ENCODE measurements around the gene KLHDC1. TPM values are rescaled to one million over a fixed set of nuclear protein-coding genes. Genes with fewer than 3 reads are reported as not detected.
"Not testable (repeated sequence)": the region's sequence is repeated elsewhere in the genome, so short reads cannot be mapped to it uniquely, and the experiment has no call there.

Gene KLHDC1
- polyA plus RNA-seq, 1 donor: 4.9 TPM

- H3K27ac ChIP-seq (ENCODE audit: low read length): peak overlapping the region; percentile 100
- H3K27me3 ChIP-seq (ENCODE audit: control insufficient read depth, insufficient read depth, low read length): no peaks in the 10 kb centered on the region
- H3K4me1 ChIP-seq (ENCODE audit: control insufficient read depth, insufficient read depth, low read length): peaks cover 15% of the 10 kb centered on the region
- no CpG with 5 or more reads among the region's 10 CpGs for WGBS (ENCODE audit: insufficient coverage, low lambda C conversion rate)
- H3K4me3 ChIP-seq (ENCODE audit: low read length): peak overlapping the region; percentile 65
- H3K9me3 ChIP-seq (ENCODE audit: control insufficient read depth, low read depth, low read length): peaks cover 2% of the 10 kb centered on the region
- peak; percentile 48 to 73 for DNase-seq
- H3K36me3 ChIP-seq (ENCODE audit: control insufficient read depth, insufficient read depth, low read length): no peaks in the 10 kb centered on the region
Observed at GRCh38 chr14:49766839-49767238, 73.9 kb downstream of the KLHDC1 start.

DNA sequence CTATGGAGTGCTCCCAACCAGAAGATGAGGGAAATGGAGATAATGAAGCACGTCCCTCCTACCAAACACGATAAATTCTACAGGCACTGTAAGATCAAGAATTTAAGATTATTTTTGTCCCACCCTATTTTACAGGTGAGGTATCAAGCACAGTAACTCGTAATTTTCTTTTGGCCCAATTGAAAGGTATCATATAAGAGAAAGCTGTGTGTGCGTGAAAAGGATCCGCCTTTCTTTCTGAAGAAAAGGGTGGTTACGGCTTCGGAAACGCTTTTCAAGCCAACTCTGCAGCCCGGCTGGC, 74.3 kb downstream of the KLHDC1 start:
- no CpG with 5 or more reads among the region's 9 CpGs for WGBS (ENCODE audit: insufficient coverage, low lambda C conversion rate)
- H3K4me3 ChIP-seq (ENCODE audit: low read length): peak overlapping the region; percentile 65
- DNase-seq: no peak

DNA sequence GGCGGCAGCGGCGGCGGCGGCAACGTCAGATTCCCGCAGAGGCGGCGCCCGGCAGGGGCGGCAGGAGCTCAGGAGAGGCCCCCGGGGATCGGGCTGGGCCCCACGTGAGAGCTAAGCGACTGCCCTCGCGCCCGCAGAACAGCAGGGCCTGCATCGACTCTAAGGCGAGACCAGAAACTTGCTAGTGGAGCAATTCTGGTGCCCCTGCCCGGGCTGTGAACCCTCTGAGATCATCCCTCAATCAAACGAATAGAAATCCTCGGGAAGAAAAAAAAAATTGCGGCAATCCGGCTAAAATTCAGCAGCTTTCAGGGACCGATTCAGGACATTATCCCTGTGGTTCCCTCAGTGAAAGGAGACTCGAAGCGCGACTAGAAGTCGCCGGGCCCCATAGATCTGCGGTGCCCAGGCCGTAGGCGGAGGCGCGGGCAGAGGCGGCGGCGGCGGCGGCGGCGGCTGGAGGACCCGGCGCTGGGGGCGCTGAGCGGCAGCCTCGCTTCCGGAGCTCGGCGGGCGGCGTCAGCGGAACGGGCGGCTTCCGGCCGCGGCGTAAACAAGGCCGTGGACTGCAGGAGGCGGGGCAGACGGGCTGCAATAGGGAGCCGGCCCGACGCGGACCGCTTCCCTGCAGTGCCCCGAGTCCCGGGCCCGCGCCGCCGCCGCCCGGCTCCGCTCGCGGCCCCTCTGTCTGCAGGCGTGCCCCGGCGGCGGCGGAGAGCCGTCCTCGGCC, 74.8 kb downstream of the KLHDC1 start, which contains the start of gene KLHDC2:
KLHDC2 (plus strand) TSS at position 583 of the 730 bp plus-strand sequence. CDS start 316 bp downstream, outside the sequence.
- peaks cover 15% of the 10 kb centered on the region for H3K4me1 ChIP-seq (ENCODE audit: control insufficient read depth, insufficient read depth, low read length)
- DNase-seq: peak; percentile 87 to 93
- peak within 1 kb of the TSS; percentile 99 for H3K4me3 ChIP-seq (ENCODE audit: low read length)
- WGBS (ENCODE audit: insufficient coverage, low lambda C conversion rate): no CpG with 5 or more reads among the region's 86 CpGs
- peak within 1 kb of the TSS; percentile 100 for H3K27ac ChIP-seq (ENCODE audit: low read length)
- H3K9me3 ChIP-seq (ENCODE audit: control insufficient read depth, low read depth, low read length): peaks cover 2% of the 10 kb centered on the region
- H3K36me3 ChIP-seq (ENCODE audit: control insufficient read depth, insufficient read depth, low read length): peaks cover 5% of the 10 kb centered on the region
- H3K27me3 ChIP-seq (ENCODE audit: control insufficient read depth, insufficient read depth, low read length): no peaks in the 10 kb centered on the region

More for the DNA sequence above, 74.3 kb downstream of the KLHDC1 start:
- Histone ChIP-seq H3K36me3 (ENCODE audit: control insufficient read depth, insufficient read depth, low read length) (no peaks in the 10 kb centered on the region), H3K27me3 (ENCODE audit: control insufficient read depth, insufficient read depth, low read length) (no peaks in the 10 kb centered on the region), H3K27ac (ENCODE audit: low read length) (peak overlapping the region; percentile 100), H3K4me1 (ENCODE audit: control insufficient read depth, insufficient read depth, low read length) (peaks cover 15% of the 10 kb centered on the region), H3K9me3 (ENCODE audit: control insufficient read depth, low read depth, low read length) (peaks cover 2% of the 10 kb centered on the region)

- H3K4me3 ChIP-seq (ENCODE audit: low read length): peak overlapping the region; percentile 99
- peak; percentile 91 to 94 for DNase-seq
- peaks cover 7% of the 10 kb centered on the region for H3K36me3 ChIP-seq (ENCODE audit: control insufficient read depth, insufficient read depth, low read length)
- H3K27me3 ChIP-seq (ENCODE audit: control insufficient read depth, insufficient read depth, low read length): no peaks in the 10 kb centered on the region
- WGBS (ENCODE audit: insufficient coverage, low lambda C conversion rate): no CpG with 5 or more reads among the region's 67 CpGs
- H3K27ac ChIP-seq (ENCODE audit: low read length): peak overlapping the region; percentile 99
- peaks cover 15% of the 10 kb centered on the region for H3K4me1 ChIP-seq (ENCODE audit: control insufficient read depth, insufficient read depth, low read length)
- H3K9me3 ChIP-seq (ENCODE audit: control insufficient read depth, low read depth, low read length): peaks cover 2% of the 10 kb centered on the region
Observed at GRCh38 chr14:49768301-49769121, 75.6 kb downstream of the KLHDC1 start.

- Histone ChIP-seq H3K4me1 (ENCODE audit: control insufficient read depth, insufficient read depth, low read length) (peaks cover 15% of the 10 kb centered on the region), H3K27ac (ENCODE audit: low read length) (peak overlapping the region; percentile 99), H3K4me3 (ENCODE audit: low read length) (peak overlapping the region; percentile 99), H3K27me3 (ENCODE audit: control insufficient read depth, insufficient read depth, low read length) (no peaks in the 10 kb centered on the region), H3K36me3 (ENCODE audit: control insufficient read depth, insufficient read depth, low read length) (peaks cover 14% of the 10 kb centered on the region), H3K9me3 (ENCODE audit: control insufficient read depth, low read depth, low read length) (peaks cover 2% of the 10 kb centered on the region)
- WGBS (ENCODE audit: insufficient coverage, low lambda C conversion rate): 10% methylated on average over 5 of the region's 6 CpGs
- no peak for DNase-seq
Observed at GRCh38 chr14:49769171-49769570, 76.3 kb downstream of the KLHDC1 start.

DNA sequence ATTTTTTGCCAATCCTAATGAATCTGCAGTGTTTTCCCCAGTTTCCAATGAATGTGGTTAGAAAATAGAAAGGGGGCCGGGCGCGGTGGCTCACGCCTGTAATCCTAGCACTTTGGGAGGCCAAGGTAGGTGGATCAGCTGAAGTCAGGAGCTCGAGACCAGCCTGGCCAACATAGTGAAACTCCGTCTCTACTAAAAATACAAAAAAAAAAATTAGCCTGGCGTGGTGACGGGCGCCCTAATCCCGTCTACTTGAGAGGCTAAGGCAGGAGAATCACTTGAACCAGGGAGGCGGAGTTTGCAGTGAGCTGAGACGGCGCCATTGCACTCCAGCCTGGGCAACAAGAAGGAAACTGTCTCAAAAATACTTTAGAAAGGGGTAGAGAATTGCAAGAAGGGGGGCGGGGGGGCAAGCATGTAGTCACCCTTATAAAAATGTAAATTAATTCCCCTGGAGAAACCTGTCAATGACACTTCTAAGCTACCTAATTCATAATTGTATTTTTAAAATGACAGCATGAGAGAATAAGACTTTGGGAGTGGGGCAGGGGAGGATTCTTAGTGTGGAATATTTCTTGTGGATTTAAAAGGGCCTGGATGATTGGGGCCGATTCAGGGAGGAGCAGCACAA, 76.8 kb downstream of the KLHDC1 start:
- Histone ChIP-seq H3K9me3 (ENCODE audit: control insufficient read depth, low read depth, low read length) (peaks cover 2% of the 10 kb centered on the region), H3K27me3 (ENCODE audit: control insufficient read depth, insufficient read depth, low read length) (no peaks in the 10 kb centered on the region), H3K4me1 (ENCODE audit: control insufficient read depth, insufficient read depth, low read length) (peaks cover 15% of the 10 kb centered on the region), H3K4me3 (ENCODE audit: low read length) (peak overlapping the region; percentile 99), H3K36me3 (ENCODE audit: control insufficient read depth, insufficient read depth, low read length) (peaks cover 19% of the 10 kb centered on the region), H3K27ac (ENCODE audit: low read length) (peak overlapping the region; percentile 99)
- no peak for DNase-seq
- 13% methylated on average over 3 of the region's 15 CpGs for WGBS (ENCODE audit: insufficient coverage, low lambda C conversion rate)

DNA sequence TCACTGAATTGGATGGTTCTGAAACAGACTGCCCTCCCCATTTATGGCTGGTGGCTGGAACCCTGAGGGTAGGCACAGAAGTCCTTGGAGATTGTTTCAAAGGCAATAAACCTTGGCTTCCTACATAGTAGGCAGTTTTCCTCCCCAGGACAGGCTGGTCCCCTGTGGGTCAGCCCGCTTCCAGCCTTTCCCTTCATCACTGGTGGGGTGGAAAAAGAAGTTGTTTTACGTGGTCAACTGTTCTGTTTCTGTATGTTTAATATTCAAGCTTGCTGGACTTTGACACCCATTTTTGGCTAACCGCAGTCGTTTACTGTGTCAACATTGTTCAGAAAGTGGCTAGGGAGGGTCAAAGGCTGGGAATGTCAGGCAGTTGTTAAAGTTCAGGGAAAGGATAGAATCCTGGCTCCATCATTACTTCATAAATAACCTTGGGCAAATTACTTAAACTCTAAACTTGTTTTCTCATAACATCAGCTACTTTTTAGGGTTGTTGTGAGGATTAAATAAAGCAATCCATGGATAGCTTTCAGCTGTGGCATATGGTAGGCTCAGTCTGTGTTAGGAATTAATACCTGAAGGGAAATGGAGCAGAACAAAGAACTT, 77.4 kb downstream of the KLHDC1 start:
- no peaks in the 10 kb centered on the region for H3K27me3 ChIP-seq (ENCODE audit: control insufficient read depth, insufficient read depth, low read length)
- H3K4me3 ChIP-seq (ENCODE audit: low read length): peak overlapping the region; percentile 99
- peaks cover 2% of the 10 kb centered on the region for H3K9me3 ChIP-seq (ENCODE audit: control insufficient read depth, low read depth, low read length)
- DNase-seq: peak; percentile 84 to 95
- H3K4me1 ChIP-seq (ENCODE audit: control insufficient read depth, insufficient read depth, low read length): peaks cover 15% of the 10 kb centered on the region
- peaks cover 24% of the 10 kb centered on the region for H3K36me3 ChIP-seq (ENCODE audit: control insufficient read depth, insufficient read depth, low read length)
- H3K27ac ChIP-seq (ENCODE audit: low read length): peak overlapping the region; percentile 99
- no CpG with 5 or more reads among the region's 4 CpGs for WGBS (ENCODE audit: insufficient coverage, low lambda C conversion rate)

DNA sequence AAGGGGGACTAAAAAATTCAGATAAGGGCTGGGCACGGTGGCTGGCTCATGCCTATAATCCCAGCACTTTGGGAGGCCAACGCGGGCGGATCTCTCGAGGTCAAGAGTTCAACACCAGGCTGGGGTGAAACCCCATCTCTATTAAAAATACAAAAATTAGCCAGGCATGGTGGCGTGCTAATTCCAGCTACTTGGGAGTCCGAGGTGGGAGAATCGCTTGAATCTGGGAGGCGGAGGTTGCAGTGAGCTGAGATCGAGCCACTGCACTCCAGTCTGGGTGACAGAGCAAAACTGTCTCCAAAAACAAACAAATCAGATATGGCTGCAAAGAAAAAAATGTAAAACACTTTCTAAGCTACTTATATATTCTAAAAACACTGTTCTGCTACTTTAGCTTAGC, 78.8 kb downstream of the KLHDC1 start:
- 40% methylated on average over 1 of the region's 10 CpGs for WGBS (ENCODE audit: insufficient coverage, low lambda C conversion rate)

GRCh38 chr14:49774106-49774505, 81.2 kb downstream of the KLHDC1 start:
- H3K4me1 ChIP-seq (ENCODE audit: control insufficient read depth, insufficient read depth, low read length): peaks cover 12% of the 10 kb centered on the region
- H3K9me3 ChIP-seq (ENCODE audit: control insufficient read depth, low read depth, low read length): no peaks in the 10 kb centered on the region
- peaks cover 49% of the 10 kb centered on the region for H3K36me3 ChIP-seq (ENCODE audit: control insufficient read depth, insufficient read depth, low read length)
- no peak overlapping the region for H3K4me3 ChIP-seq (ENCODE audit: low read length)
- no peaks in the 10 kb centered on the region for H3K27me3 ChIP-seq (ENCODE audit: control insufficient read depth, insufficient read depth, low read length)
- no CpG with 5 or more reads among the region's 1 CpG for WGBS (ENCODE audit: insufficient coverage, low lambda C conversion rate)
- no peak for DNase-seq
- H3K27ac ChIP-seq (ENCODE audit: low read length): no peak overlapping the region

More for the DNA sequence above, 78.8 kb downstream of the KLHDC1 start:
- not testable (repeated sequence) for H3K27me3 ChIP-seq (ENCODE audit: control insufficient read depth, insufficient read depth, low read length); H3K4me3 ChIP-seq (ENCODE audit: low read length); H3K9me3 ChIP-seq (ENCODE audit: control insufficient read depth, low read depth, low read length); DNase-seq
- peaks cover 34% of the 10 kb centered on the region for H3K36me3 ChIP-seq (ENCODE audit: control insufficient read depth, insufficient read depth, low read length)
- peaks cover 12% of the 10 kb centered on the region for H3K4me1 ChIP-seq (ENCODE audit: control insufficient read depth, insufficient read depth, low read length)
- peak overlapping the region; percentile 99 for H3K27ac ChIP-seq (ENCODE audit: low read length)

DNA sequence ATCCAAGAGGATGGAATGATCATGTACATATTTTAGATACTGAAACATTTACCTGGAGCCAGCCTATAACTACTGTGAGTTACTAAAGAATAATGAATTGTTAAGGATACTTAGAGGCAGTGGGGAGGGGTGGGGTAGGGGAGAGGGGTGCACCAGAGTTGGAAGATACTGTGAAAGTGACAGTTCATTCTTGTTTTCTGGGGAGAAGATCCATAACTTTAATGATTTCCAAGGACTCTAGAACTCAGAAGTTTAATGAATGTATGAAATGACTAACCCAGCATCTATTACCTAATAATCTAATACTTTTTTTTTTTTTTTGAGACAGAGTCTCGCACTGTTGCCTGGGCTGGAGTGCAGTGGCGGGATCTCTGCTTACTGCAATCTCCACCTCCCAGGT, 85.5 kb downstream of the KLHDC1 start:
- H3K36me3 ChIP-seq (ENCODE audit: control insufficient read depth, insufficient read depth, low read length): peaks cover 80% of the 10 kb centered on the region
- no CpG with 5 or more reads among the region's 2 CpGs for WGBS (ENCODE audit: insufficient coverage, low lambda C conversion rate)
- DNase-seq: no peak
- H3K27ac ChIP-seq (ENCODE audit: low read length): no peak overlapping the region
- H3K4me1 ChIP-seq (ENCODE audit: control insufficient read depth, insufficient read depth, low read length): no peaks in the 10 kb centered on the region
- H3K4me3 ChIP-seq (ENCODE audit: low read length): no peak overlapping the region
- H3K27me3 ChIP-seq (ENCODE audit: control insufficient read depth, insufficient read depth, low read length): no peaks in the 10 kb centered on the region
- no peaks in the 10 kb centered on the region for H3K9me3 ChIP-seq (ENCODE audit: control insufficient read depth, low read depth, low read length)
